Measurements from ENCODE around the gene ZBTB4. TPM values are rescaled to one million over a fixed set of nuclear protein-coding genes. Genes with fewer than 3 reads are reported as not detected.
A peak's percentile ranks its signal among the peaks of the same experiment; 100 is the strongest.
"Not testable (repeated sequence)": the region's sequence is repeated elsewhere in the genome, so short reads cannot be mapped to it uniquely, and the experiment has no call there.

ZBTB4 gene
- total RNA-seq, 1 experiment from 2014 or later = 17.7 TPM

GRCh38 chr17:7471729-7472128 is 7.7 kb downstream of the ZBTB4 start:
- TF ChIP-seq EZH2 (IDR thresholded peaks at IDR 0.05; ENCODE audit: borderline replicate concordance, low read depth, low read length, poor library complexity, severe bottlenecking) = no peak
- no peak for TF ChIP-seq CTCF (conservative IDR thresholded peaks at IDR 0.05; ENCODE audit: low read depth, low read length)
- peaks cover 2% of the 10 kb centered on the region for H3K4me1 ChIP-seq (ENCODE audit: insufficient read depth, low read length, poor library complexity, severe bottlenecking)
- TSS peak; percentile 14 for BruUV-seq (replicated peaks)
- H3K4me3 ChIP-seq (ENCODE audit: low read depth, low read length, poor library complexity, severe bottlenecking) = no peak overlapping the region
- intact Hi-C loops (cut with micrococcal nuclease; ENCODE audit: unreplicated experiment) = no loop called here
- CTCF ChIA-PET = no interaction called here
- H3K9me3 ChIP-seq (ENCODE audit: low read depth, low read length, poor library complexity, severe bottlenecking) = no peaks in the 10 kb centered on the region
- H3K27ac ChIP-seq (ENCODE audit: low read depth, low read length, poor library complexity, severe bottlenecking) = no peak overlapping the region
- no peak for DNase-seq (ENCODE audit: low spot score)
- POLR2A ChIA-PET (ENCODE audit: low non-redundant PET) = no interaction called here
- no peaks in the 10 kb centered on the region for H3K27me3 ChIP-seq (replicated peaks; ENCODE audit: insufficient read depth, low read depth, low read length, poor library complexity)
- H3K36me3 ChIP-seq (ENCODE audit: insufficient read depth, low read length, poor library complexity, severe bottlenecking) = peaks cover 5% of the 10 kb centered on the region

GRCh38 chr17:7470457-7470973 is 8.9 kb downstream of the ZBTB4 start:
- H3K4me3 ChIP-seq (ENCODE audit: low read depth, low read length, poor library complexity, severe bottlenecking); H3K36me3 ChIP-seq (ENCODE audit: insufficient read depth, low read length, poor library complexity, severe bottlenecking); H3K27ac ChIP-seq (ENCODE audit: low read depth, low read length, poor library complexity, severe bottlenecking); DNase-seq (ENCODE audit: low spot score); intact Hi-C loops (cut with micrococcal nuclease; ENCODE audit: unreplicated experiment); H3K27me3 ChIP-seq (replicated peaks; ENCODE audit: insufficient read depth, low read depth, low read length, poor library complexity); H3K4me1 ChIP-seq (ENCODE audit: insufficient read depth, low read length, poor library complexity, severe bottlenecking); CTCF ChIA-PET; BruUV-seq (replicated peaks); POLR2A ChIA-PET (ENCODE audit: low non-redundant PET); H3K9me3 ChIP-seq (ENCODE audit: low read depth, low read length, poor library complexity, severe bottlenecking): not testable (repeated sequence)

- H3K4me3 ChIP-seq (ENCODE audit: low read depth, low read length, poor library complexity, severe bottlenecking); H3K9me3 ChIP-seq (ENCODE audit: low read depth, low read length, poor library complexity, severe bottlenecking); CTCF ChIA-PET; H3K36me3 ChIP-seq (ENCODE audit: insufficient read depth, low read length, poor library complexity, severe bottlenecking); H3K27ac ChIP-seq (ENCODE audit: low read depth, low read length, poor library complexity, severe bottlenecking); H3K27me3 ChIP-seq (replicated peaks; ENCODE audit: insufficient read depth, low read depth, low read length, poor library complexity); intact Hi-C loops (cut with micrococcal nuclease; ENCODE audit: unreplicated experiment); BruUV-seq (replicated peaks); POLR2A ChIA-PET (ENCODE audit: low non-redundant PET); DNase-seq (ENCODE audit: low spot score); H3K4me1 ChIP-seq (ENCODE audit: insufficient read depth, low read length, poor library complexity, severe bottlenecking): not testable (repeated sequence)
Observed at GRCh38 chr17:7469843-7470242, 9.6 kb downstream of the ZBTB4 start.

GRCh38 chr17:7468804-7469389 is 10.5 kb downstream of the ZBTB4 start:
- CTCF ChIA-PET = no interaction called here
- intact Hi-C loops (cut with micrococcal nuclease; ENCODE audit: unreplicated experiment) = no loop called here
- H3K4me3 ChIP-seq (ENCODE audit: low read depth, low read length, poor library complexity, severe bottlenecking) = no peak overlapping the region
- H3K36me3 ChIP-seq (ENCODE audit: insufficient read depth, low read length, poor library complexity, severe bottlenecking) = peaks cover 12% of the 10 kb centered on the region
- no peak for DNase-seq (ENCODE audit: low spot score)
- POLR2A ChIA-PET (ENCODE audit: low non-redundant PET) = no interaction called here
- TF ChIP-seq EZH2 (IDR thresholded peaks at IDR 0.05; ENCODE audit: borderline replicate concordance, low read depth, low read length, poor library complexity, severe bottlenecking) = no peak
- no peak for TF ChIP-seq CTCF (conservative IDR thresholded peaks at IDR 0.05; ENCODE audit: low read depth, low read length)
- H3K27ac ChIP-seq (ENCODE audit: low read depth, low read length, poor library complexity, severe bottlenecking) = no peak overlapping the region
- H3K27me3 ChIP-seq (replicated peaks; ENCODE audit: insufficient read depth, low read depth, low read length, poor library complexity) = no peaks in the 10 kb centered on the region
- H3K9me3 ChIP-seq (ENCODE audit: low read depth, low read length, poor library complexity, severe bottlenecking) = no peaks in the 10 kb centered on the region
- BruUV-seq (replicated peaks) = no TSS peak
- no peaks in the 10 kb centered on the region for H3K4me1 ChIP-seq (ENCODE audit: insufficient read depth, low read length, poor library complexity, severe bottlenecking)

Measured in A673 (cell line).